Measurements from ENCODE around the gene MCEMP1. TPM values are rescaled to one million over a fixed set of nuclear protein-coding genes. Genes with fewer than 3 reads are reported as not detected.
A peak's percentile ranks its signal among the peaks of the same experiment; 100 is the strongest.

The MCEMP1 gene
- total and polyA plus RNA-seq, 2 of the 13 experiments (the other 11 are each of a cell fraction or from before 2014, with no cell fraction given), result not detected

GRCh38 chr19:7636691-7637373 lies 40.1 kb upstream of the MCEMP1 start, which contains the start of gene STXBP2 (continued):
- 0 out of 2 replicates have a peak, but pooled peaks have one; percentile 46 for TF ChIP-seq GMEB1 (CRISPR knock-in tag; IDR thresholded peaks at IDR 0.05; ENCODE audit: borderline replicate concordance)
- no peak for TF ChIP-seq ZFP41 (CRISPR knock-in tag; IDR thresholded peaks at IDR 0.05; ENCODE audit: borderline replicate concordance)
- TF ChIP-seq SMARCC2 (IDR thresholded peaks at IDR 0.05), result no peak
- TF ChIP-seq ZNF577 (CRISPR knock-in tag; IDR thresholded peaks at IDR 0.05; ENCODE audit: borderline replicate concordance, low read depth), result no peak
- TF ChIP-seq KDM5B (CRISPR knock-in tag; IDR thresholded peaks at IDR 0.05; ENCODE audit: borderline replicate concordance), result peak; percentile 69
- TF ChIP-seq CEBPB (IDR thresholded peaks at IDR 0.05; ENCODE audit: borderline replicate concordance, low read depth, low read length), result peak; percentile 57; the same call in 1 of the 2 replicates
- TF ChIP-seq GATAD1 (CRISPR knock-in tag; IDR thresholded peaks at IDR 0.05), result peak; percentile 44
- peak; percentile 50; the same call in 1 of the 2 replicates for TF ChIP-seq ZNF772 (CRISPR knock-in tag; IDR thresholded peaks at IDR 0.05)
- no peak for TF ChIP-seq SRF (IDR thresholded peaks at IDR 0.05; ENCODE audit: low read depth, low read length)
- no peak for TF ChIP-seq RFX3 (CRISPR knock-in tag; IDR thresholded peaks at IDR 0.05)
- TF ChIP-seq ZNF703 (CRISPR knock-in tag; IDR thresholded peaks at IDR 0.05; ENCODE audit: borderline replicate concordance), result no peak
- TF ChIP-seq GFI1 (CRISPR knock-in tag; IDR thresholded peaks at IDR 0.05; ENCODE audit: borderline replicate concordance), result no peak
- 0 out of 2 replicates have a peak, but pooled peaks have one; percentile 47 for TF ChIP-seq ZNF557 (CRISPR knock-in tag; IDR thresholded peaks at IDR 0.05)
- TF ChIP-seq NFKB2 (CRISPR knock-in tag; IDR thresholded peaks at IDR 0.05; ENCODE audit: borderline replicate concordance), result 0 out of 2 replicates have a peak, but pooled peaks have one; percentile 74
- no peak for TF ChIP-seq STAT6 (CRISPR knock-in tag; IDR thresholded peaks at IDR 0.05; ENCODE audit: borderline replicate concordance)
- peak; percentile 54; the same call in 1 of the 2 replicates for TF ChIP-seq HES4 (CRISPR knock-in tag; IDR thresholded peaks at IDR 0.05; ENCODE audit: borderline replicate concordance)
- no peak for TF ChIP-seq KDM6A (CRISPR knock-in tag; IDR thresholded peaks at IDR 0.05; ENCODE audit: low read depth)
- no peak for TF ChIP-seq CENPBD1 (CRISPR knock-in tag; IDR thresholded peaks at IDR 0.05; ENCODE audit: borderline replicate concordance, low read depth)
- no peak for TF ChIP-seq ZNF841 (CRISPR knock-in tag; IDR thresholded peaks at IDR 0.05; ENCODE audit: borderline replicate concordance)
- TF ChIP-seq ZNF33A (CRISPR knock-in tag; IDR thresholded peaks at IDR 0.05; ENCODE audit: borderline replicate concordance), result no peak
- no peak for TF ChIP-seq GLI4 (CRISPR knock-in tag; IDR thresholded peaks at IDR 0.05; ENCODE audit: borderline replicate concordance)
- no peak for TF ChIP-seq MBD4 (IDR thresholded peaks at IDR 0.05; ENCODE audit: borderline replicate concordance, low read length)
- no peak for TF ChIP-seq ZNF558 (CRISPR knock-in tag; IDR thresholded peaks at IDR 0.05; ENCODE audit: borderline replicate concordance)

All from HepG2 (cell line).